Testis (tissue), 3 donors: ENCODE results near the gene TRH. TPM values are rescaled to one million over a fixed set of nuclear protein-coding genes. Genes with fewer than 3 reads are reported as not detected.

Source experiments
- DNase-seq: peaks from one replicate; pipeline ENCODE4 v3.0.0-alpha.2; 2019
- H3K27ac ChIP-seq, 2 donors: fragments of 200-600 bp; sonication (generic); one replicate each; pipeline ENCODE4 v1.5.1; 2019
- H3K27me3 ChIP-seq: fragments of 200-600 bp; sonication (generic); one replicate; pipeline ENCODE4 v1.5.1; 2019
- H3K36me3 ChIP-seq: fragments of 200-600 bp; sonication (generic); one replicate; pipeline ENCODE4 v1.5.1; 2017; ENCODE audit warnings: low read depth; ENCODE audit errors: missing control alignments
- H3K4me1 ChIP-seq: fragments of 200-600 bp; sonication (generic); one replicate; pipeline ENCODE4 v1.5.1; 2019
- H3K4me3 ChIP-seq, 2 donors: fragments of 200-600 bp; sonication (generic); one replicate each; pipeline ENCODE4 v1.5.1; 2017 to 2019
- H3K9me3 ChIP-seq: fragments of 200-600 bp; sonication (generic); one replicate; pipeline ENCODE4 v1.5.1; 2017
- CTCF ChIP-seq, 3 experiments: fragments of 450-650 bp in 2 of 3; fragments of 200-600 bp in 1 of 3; sonication (generic) in 1 of 3; IDR thresholded peaks; one replicate each; pipeline ENCODE4 v1.5.1; 2016 to 2019; ENCODE audit warnings: antibody characterized with exemption in 3 of 3, mild to moderate bottlenecking in 2 of 3, moderate library complexity in 1 of 3
- POLR2A ChIP-seq: fragments of 450-650 bp; IDR thresholded peaks from one replicate; pipeline ENCODE4 v1.6.1; 2017; ENCODE audit warnings: antibody characterized with exemption, mild to moderate bottlenecking, moderate library complexity
- WGBS, 2 donors: methylation state at CpG; one replicate each; pipeline ENCODE4 v1.1.5; 2018; 5-methylcytosine and 5-hydroxymethylcytosine counted together
- intact Hi-C: fragments of 100-400 bp; cut with DNase I; formaldehyde crosslinking; loops from one replicate; pipeline ENCODE4 v1.15.1; 2023; ENCODE audit warnings: low total_unique reads
- polyA plus RNA-seq: library from polyadenylated mRNA; stranded (reverse); fragments of 350-450 nt; fragmentation: Illumina TruSeq; extraction: RNeasy Lipid Tissue Mini Kit (QIAGEN cat#74804); gene quantifications from one replicate; pipeline ENCODE4 v1.2.3, GENCODE V29; 2014; ENCODE audit warnings: low read depth, low replicate concordance; ENCODE audit not compliant: insufficient read depth
- total RNA-seq, 2 donors: library from RNA; depleted of rRNA; stranded (reverse); fragments of >200 nt; gene quantifications; one replicate each; pipeline ENCODE4 v1.2.3, GENCODE V29; 2016

TRH gene
- total and polyA plus RNA-seq, 3 donors from 2014 or later: 0.87 to 2.1 (median 1.8) TPM

DNA sequence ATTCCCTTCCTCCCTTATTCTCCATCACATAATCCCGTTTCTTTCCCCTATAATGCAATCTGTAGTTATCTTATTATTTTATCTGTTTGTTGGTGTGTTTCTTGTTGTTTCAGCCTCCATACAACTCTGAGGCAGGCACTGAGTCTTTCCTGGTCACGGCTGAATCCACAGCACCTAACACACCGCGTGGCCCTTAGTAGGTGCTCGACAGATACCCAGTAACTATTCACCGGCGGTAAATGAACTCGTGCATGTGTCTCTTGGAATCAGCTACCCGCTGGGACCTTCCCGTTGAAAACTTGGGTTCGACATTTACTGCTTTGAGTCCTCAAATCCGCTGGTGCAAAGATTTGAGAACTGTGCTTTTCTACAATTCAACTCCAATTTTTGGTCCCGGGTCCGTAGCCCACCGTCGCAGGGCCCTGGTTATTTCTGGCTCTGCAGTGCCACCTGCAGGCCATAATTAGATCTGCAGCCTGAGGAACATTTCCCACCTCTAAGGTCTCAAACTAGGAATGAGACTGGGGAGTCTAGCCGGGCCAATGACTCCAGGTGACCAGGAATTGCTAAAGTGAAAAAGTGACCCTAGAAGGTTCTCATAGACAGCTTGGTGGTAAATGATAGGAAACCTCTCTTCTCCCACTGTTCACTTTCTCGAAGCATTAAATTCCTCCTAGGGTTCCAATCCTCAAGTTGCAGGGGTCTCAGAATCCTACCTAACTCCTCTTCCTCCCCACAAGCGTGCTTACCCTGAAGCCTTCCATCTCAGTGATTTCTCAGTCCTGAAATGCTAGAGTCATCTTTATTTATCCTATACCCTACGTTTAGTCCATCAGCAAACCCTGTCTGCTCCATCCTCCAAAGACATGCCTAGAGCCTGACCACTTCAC, 40.0 kb upstream of the TRH start:
- no peaks in the 10 kb centered on the region for H3K36me3 ChIP-seq
- intact Hi-C loops: loop anchor here (5.0 kb wide), 1 partner anchor 287 kb away; no protein-coding TSS in a partner anchor
- peak; percentile 61 for DNase-seq
- no peaks in the 10 kb centered on the region for H3K9me3 ChIP-seq
- H3K4me3 ChIP-seq: no peak overlapping the region
- H3K27ac ChIP-seq: no peak overlapping the region
- no peaks in the 10 kb centered on the region for H3K27me3 ChIP-seq
- TF ChIP-seq POLR2A: no peak
- TF ChIP-seq CTCF (IDR thresholded peaks at IDR 0.05): peak; percentile 93 to 95 (median 94)
- WGBS, 2 donors: 25 to 27% methylated on average over 16 to 20 of the region's 20 CpGs
- H3K4me1 ChIP-seq: peaks cover 4% of the 10 kb centered on the region

DNA sequence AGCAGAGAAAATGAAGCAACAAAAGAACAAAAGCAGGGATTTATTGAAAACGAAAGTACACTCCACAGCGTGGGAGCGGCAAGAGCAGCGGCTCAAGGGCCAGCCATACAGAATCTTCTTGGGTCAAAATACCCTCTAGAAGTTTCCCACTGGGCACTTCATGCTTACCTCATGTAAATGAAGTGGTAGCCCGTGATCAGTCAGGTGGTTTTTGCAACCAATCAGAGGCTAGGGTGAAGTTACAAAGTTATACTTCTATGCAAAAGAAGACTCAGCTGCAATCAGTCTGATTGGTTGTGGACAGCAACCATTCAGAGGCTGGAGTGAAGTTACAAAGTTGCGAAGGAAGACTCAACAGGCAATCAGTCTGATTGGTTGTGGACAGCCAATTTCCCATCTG, 37.8 kb upstream of the TRH start:
- 6% methylated on average over 6 of the region's 6 CpGs for WGBS, 2 donors
- no peaks in the 10 kb centered on the region for H3K9me3 ChIP-seq
- DNase-seq: peak; percentile 93
- no peaks in the 10 kb centered on the region for H3K27me3 ChIP-seq
- peak overlapping the region in 1 of 2 donors; percentile 1 for H3K4me3 ChIP-seq
- H3K36me3 ChIP-seq: no peaks in the 10 kb centered on the region
- peak overlapping the region; percentile 55 to 77 for H3K27ac ChIP-seq
- intact Hi-C loops: no loop called here
- H3K4me1 ChIP-seq: peaks cover 4% of the 10 kb centered on the region
- TF ChIP-seq CTCF (IDR thresholded peaks at IDR 0.05) (no peak), POLR2A (no peak)

- Histone ChIP-seq H3K27me3 (no peaks in the 10 kb centered on the region), H3K4me3 (no peak overlapping the region), H3K36me3 (no peaks in the 10 kb centered on the region), H3K9me3 (no peaks in the 10 kb centered on the region), H3K27ac (peak overlapping the region in 1 of 2 donors; percentile 77), H3K4me1 (peaks cover 4% of the 10 kb centered on the region)
- DNase-seq: no peak
- WGBS, 2 donors: 89 to 95% methylated on average over 9 of the region's 9 CpGs
- TF ChIP-seq POLR2A: no peak
- no peak for TF ChIP-seq CTCF (IDR thresholded peaks at IDR 0.05)
- intact Hi-C loops: no loop called here
Observed at GRCh38 chr3:129937717-129938116, 36.8 kb upstream of the TRH start.

DNA sequence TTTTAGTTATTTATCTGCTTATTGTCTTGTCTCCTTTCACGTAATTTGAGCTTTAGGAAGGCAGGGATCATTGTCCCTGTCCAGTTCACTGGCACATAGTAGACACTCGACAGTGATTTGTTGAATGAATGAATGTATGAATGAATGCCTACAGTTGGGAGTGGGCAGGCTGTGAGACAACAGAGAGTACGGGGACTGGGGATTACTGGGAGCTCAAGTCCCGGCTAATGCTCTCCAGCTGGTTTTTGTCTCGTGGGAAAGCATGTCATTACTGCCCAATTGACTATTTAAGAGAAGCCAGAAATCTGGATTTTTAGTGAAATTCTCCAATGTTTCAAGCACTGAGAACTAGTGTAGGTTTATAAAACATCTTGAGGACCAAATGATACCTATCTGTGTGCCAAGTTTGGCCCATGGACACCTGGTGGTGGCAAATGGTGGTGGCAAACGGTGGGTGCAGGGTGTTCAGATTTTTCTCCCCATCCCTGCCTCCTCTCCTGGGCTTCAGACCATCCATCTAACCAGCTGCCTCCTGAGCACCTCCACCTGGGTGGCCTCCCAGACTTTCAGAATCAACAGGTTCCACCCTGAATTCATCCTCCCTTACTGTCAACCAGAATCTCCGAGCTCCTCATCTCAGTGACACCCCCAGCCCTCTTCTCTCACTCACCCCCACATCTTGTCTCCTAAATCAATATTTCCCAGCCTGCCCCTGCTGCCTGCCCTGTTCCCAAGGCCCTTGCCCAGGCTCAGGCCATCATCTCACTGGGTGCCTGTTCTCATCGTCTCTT, 36.2 kb upstream of the TRH start:
- Histone ChIP-seq H3K27ac (no peak overlapping the region), H3K9me3 (no peaks in the 10 kb centered on the region), H3K27me3 (no peaks in the 10 kb centered on the region), H3K36me3 (no peaks in the 10 kb centered on the region), H3K4me3 (no peak overlapping the region), H3K4me1 (peaks cover 4% of the 10 kb centered on the region)
- DNase-seq: no peak
- WGBS, 2 donors: 85 to 86% methylated on average over 8 of the region's 8 CpGs
- TF ChIP-seq CTCF (IDR thresholded peaks at IDR 0.05) (peak in 1 of 3 experiments; percentile 13), POLR2A (no peak)
- intact Hi-C loops: no loop called here
